NCI-H2107 (cell line): ENCODE results near the gene TRAF6.
"Not testable (repeated sequence)": the region's sequence is repeated elsewhere in the genome, so short reads cannot be mapped to it uniquely, and the experiment has no call there.

Experiments used
- DNase-seq: peaks from one replicate; lab custom pipeline; 2025; lab: John Stamatoyannopoulos, UW

Gene TRAF6

DNA sequence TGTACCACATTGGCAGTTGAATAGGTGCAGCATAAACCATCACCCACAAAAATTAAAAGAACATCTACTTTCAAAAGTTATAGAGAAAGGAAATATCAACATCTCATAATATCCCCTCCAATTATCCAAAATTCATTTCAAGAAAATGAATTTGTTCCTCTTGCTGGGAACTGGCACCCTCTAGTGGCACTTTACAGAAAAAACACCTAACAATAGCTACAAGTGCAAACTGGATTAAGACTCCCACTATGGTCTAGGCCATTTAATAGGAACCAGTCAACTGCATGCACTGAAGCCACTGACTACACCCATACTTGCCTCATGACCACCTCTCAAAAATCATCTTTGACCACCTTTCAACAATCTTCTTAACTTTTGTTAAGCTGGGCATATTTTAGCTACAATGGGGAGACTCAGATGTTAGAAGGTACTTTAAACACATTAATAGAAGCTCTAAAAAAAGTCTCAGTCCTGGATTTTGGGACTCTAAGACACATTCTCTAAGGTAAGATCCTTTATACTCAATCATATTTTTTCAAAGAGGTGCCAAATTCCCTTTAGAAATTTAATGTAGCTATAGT, 17.3 kb downstream of the TRAF6 start:
- no peak for DNase-seq

DNA sequence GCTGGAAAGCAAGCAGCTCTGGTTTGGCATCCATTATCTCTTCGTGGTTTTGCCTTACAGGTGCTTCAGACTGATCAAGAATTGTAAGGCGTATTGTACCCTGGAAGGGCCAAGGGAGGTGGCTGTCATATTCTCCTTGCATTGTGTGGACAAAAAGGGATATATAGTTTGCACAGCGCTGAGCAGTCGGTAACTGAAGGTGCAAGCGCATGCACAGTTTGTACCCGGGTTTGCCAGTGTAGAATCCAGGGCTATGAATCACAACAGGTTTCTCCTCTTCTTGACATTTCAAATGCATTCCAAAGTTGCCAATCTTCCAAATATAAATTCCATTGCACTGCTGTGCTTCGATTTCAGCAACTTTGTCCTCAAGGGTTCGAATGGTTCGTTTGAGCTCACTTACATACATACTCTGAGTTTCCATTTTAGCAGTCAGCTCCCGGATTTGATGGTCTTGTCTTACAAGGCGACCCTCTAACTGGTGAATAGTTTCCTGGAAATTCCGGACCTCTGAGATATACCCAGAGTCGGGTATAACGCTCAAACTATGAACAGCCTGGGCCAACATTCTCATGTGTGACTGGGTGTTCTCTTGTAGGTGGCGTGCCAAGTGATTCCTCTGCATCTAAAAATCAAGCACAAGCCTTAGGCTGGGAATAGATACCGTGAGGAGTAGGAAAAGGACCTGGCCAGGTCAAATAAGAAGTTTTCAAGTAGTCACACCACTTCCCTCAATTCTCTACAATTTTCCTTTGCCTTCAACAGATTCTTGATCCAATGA, 19.9 kb downstream of the TRAF6 start:
- no peak for DNase-seq

- DNase-seq, result no peak
These were observed 22.0 kb downstream of the TRAF6 start for GRCh38 chr11:36488096-36488495.

DNA sequence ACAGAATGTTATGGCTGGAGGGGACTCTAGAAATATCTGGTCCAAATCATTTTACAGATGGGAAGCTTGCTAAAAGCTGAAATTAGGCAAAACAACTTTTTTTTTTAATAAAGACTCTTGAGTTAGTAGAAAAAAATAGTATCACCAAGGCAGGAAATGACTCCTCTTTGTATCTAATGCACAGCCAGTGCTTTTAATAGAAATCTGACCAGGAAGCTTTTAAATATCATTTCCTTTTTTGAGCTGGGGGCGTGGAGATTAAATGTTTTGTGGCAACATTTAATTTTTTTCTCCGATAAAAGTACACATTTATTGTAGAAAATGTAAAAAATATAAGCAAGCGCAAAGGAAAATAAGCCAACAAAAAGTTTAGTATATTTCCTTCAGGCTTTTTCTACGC, 22.5 kb downstream of the TRAF6 start:
- no peak for DNase-seq

GRCh38 chr11:36485298-36486002, 24.6 kb downstream of the TRAF6 start:
- no peak for DNase-seq

- DNase-seq, result not testable (repeated sequence)
These were observed 27.0 kb downstream of the TRAF6 start for GRCh38 chr11:36483042-36483441.

GRCh38 chr11:36480833-36481232, 29.2 kb downstream of the TRAF6 start:
- no peak for DNase-seq

- DNase-seq, result no peak
These were observed 31.3 kb downstream of the TRAF6 start for GRCh38 chr11:36478700-36479329.

- DNase-seq, result no peak
These were observed 34.9 kb downstream of the TRAF6 start for GRCh38 chr11:36475192-36475591.

DNA sequence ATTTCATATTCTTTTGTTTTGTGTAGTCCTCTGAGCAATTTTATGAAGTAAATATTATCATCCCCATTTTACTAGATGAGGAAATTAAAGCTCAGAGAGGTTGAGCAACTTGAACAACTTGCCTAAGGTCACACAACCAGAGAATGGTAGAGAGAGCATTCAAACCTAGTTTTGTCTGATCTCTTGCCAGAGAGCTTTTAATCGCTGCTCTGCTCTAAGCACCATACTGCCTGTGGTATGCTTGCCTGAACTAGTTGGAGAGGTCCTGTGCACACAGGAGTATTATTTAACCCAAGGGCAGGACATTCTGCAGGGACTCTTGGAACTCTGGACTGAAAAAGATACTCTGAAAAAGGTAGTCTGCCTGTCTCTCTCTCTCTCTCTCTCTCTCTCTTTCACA, 38.5 kb downstream of the TRAF6 start:
- DNase-seq, result no peak

DNA sequence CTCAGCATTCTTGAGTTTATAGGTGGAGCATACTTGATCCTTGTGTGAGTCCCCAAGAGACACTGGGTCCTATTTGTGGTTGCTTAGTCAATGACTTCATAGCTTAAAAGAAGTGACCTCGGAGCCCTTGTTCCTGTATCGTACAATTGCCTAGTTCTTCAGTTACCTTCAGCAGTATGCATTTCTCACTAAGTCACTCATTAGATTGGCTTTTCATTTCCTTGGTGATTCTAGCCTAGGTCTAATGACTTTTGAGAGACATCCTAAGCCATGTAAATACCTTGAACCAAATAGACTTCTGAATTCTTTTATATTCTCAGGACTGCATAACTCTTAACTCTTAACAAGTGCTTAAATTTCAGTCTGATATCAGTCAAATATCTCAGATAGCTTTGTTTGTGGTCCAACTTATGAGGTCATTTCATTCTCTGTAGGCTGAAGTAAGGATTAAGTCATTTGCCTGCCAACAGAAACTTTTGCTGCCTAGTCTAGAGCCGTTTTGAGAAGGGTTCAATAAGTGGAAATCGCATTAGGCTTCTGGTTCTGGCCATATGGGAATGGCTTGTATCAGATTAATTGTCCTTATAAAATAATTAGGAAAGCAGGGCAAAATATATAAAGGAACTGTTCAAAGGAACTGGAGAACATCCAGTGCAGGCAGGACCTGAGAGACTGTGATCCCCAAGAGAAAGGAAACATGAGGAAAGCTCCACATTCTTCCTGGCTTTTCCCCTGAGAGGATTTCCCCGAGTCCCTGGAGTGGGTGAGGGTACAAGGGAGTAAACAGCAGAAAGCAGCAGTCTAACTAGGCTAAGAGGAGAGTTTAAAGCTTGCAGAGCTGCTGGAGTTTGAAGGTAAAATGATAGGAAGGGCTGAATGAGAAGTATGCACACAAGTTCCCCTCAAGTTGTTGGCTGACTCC, 39.9 kb downstream of the TRAF6 start:
- no peak for DNase-seq

- DNase-seq, result no peak
These were observed 41.0 kb downstream of the TRAF6 start for GRCh38 chr11:36469063-36469462.

DNA sequence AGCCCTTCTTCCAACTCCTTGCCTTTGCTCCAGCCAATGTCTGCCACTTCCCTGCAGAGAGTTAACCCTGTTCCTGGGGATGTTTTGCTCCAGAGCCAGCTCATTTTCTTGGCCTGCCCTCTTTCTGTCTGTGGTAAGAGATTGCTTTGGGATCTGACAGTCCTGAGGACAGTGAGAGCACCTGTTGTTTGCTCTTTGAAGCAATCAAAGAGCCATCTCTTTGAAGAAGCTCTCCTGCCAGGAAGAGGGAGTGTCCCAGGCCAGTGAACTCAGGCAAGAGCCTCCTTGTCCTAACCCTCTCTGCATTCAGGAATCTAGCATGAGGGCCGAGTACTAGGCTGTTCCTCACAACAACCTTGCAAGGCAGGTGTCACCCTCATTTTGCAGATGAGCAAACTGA, 42.2 kb downstream of the TRAF6 start:
- DNase-seq, result no peak

GRCh38 chr11:36467012-36467411, 43.1 kb downstream of the TRAF6 start:
- no peak for DNase-seq

- no peak for DNase-seq
These were observed 44.5 kb downstream of the TRAF6 start for GRCh38 chr11:36465449-36466163.

GRCh38 chr11:36464720-36465119, 45.4 kb downstream of the TRAF6 start:
- DNase-seq, result no peak

- no peak for DNase-seq
These were observed 46.3 kb downstream of the TRAF6 start for GRCh38 chr11:36463781-36464180.

DNA sequence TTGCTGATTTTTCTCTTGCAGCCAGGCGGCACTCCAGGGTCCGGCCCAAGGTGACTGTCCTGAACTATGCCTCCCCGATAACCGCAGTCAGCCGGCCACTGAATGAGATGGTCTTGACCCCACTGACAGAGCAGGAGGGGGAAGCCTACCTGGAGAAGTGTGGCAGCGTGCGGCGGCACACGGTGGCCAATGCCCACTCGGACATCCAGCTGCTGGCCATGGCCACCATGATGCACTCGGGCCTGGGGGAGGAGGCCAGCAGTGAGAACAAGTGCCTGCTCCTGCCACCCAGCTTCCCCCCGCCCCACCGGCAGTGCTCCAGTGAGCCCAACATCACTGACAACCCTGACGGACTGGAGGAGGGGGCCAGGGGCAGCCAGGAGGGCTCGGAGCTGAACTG, 47.8 kb downstream of the TRAF6 start:
- DNase-seq, result no peak

DNA sequence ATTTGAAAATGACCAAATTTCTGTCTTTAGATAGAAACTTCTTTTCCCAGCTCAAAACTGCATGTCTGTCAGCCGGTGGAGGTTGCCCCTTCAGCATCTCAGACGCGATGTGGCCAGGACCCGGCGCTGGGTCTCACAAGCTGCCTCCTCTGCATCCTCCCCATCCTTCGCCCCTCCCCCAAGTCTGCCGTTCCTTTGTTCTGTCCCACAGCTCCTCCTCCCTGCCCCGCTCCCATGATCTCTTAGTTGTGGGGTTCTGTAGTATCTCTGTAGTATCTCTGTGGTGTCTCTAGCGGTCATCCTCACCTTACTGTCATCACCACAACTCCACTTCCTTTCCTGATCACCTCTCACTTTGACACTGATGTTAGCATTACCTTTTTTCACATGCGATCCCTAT, 49.9 kb downstream of the TRAF6 start:
- DNase-seq, result no peak

GRCh38 chr11:36459046-36459445, 51.0 kb downstream of the TRAF6 start:
- DNase-seq, result no peak
